Right atrium auricular region (tissue), 2 donors: ENCODE data around the gene ENPP3. TPM values are rescaled to one million over a fixed set of nuclear protein-coding genes. Genes with fewer than 3 reads are reported as not detected.
"Not testable (repeated sequence)": the region's sequence is repeated elsewhere in the genome, so short reads cannot be mapped to it uniquely, and the experiment has no call there.

Source experiments
- DNase-seq: peaks from one replicate; pipeline ENCODE4 v3.0.0-alpha.2; 2019; ENCODE audit warnings: low spot score
- H3K27ac ChIP-seq, 2 donors: fragments of 200-600 bp; sonication (generic); 1 replicate in 1 of 2; 2 replicates in 1 of 2; pipeline ENCODE4 v1.5.1; 2016 to 2019
- H3K27me3 ChIP-seq, 2 donors: fragments of 200-600 bp; sonication (generic); one replicate each; pipeline versions ENCODE4 v1.5.1 to v1.6.0; 2017 to 2019
- H3K36me3 ChIP-seq: fragments of 200-600 bp; sonication (generic); one replicate; pipeline ENCODE4 v1.5.1; 2016
- H3K4me1 ChIP-seq, 2 donors: fragments of 200-600 bp; sonication (generic); one replicate each; pipeline versions ENCODE4 v1.5.1 to v1.6.0; 2017 to 2019
- H3K4me3 ChIP-seq, 2 donors: fragments of 200-600 bp; sonication (generic); 1 replicate in 1 of 2; 2 replicates in 1 of 2; pipeline ENCODE4 v1.5.1; 2017 to 2019; ENCODE audit warnings: mild to moderate bottlenecking in 1 of 2, moderate library complexity in 1 of 2
- H3K9me3 ChIP-seq, 2 donors: fragments of 200-600 bp; sonication (generic); one replicate each; pipeline ENCODE4 v1.5.1; 2019
- total RNA-seq, 2 donors: library from RNA; depleted of rRNA; stranded (reverse); fragments of >200 nt; gene quantifications; one replicate each; pipeline ENCODE4 v1.1.0, GENCODE V29; 2016
- TF ChIP-seq, protein P1 (sequence below), 2 donors: fragments of 200-600 bp; sonication (generic); IDR thresholded peaks; one replicate each; pipeline ENCODE4 v1.5.1; 2019; ENCODE audit warnings: antibody characterized with exemption in 2 of 2

ENPP3 gene
- total RNA-seq, 2 donors from 2014 or later = 0.16 TPM; not detected in 1

GRCh38 chr6:131744432-131745287 lies 107.6 kb downstream of the ENPP3 start:
- no peak for DNase-seq
- H3K4me1 ChIP-seq = no peaks in the 10 kb centered on the region
- no peaks in the 10 kb centered on the region for H3K9me3 ChIP-seq
- no peaks in the 10 kb centered on the region for H3K36me3 ChIP-seq
- TF ChIP-seq, protein P1, sequence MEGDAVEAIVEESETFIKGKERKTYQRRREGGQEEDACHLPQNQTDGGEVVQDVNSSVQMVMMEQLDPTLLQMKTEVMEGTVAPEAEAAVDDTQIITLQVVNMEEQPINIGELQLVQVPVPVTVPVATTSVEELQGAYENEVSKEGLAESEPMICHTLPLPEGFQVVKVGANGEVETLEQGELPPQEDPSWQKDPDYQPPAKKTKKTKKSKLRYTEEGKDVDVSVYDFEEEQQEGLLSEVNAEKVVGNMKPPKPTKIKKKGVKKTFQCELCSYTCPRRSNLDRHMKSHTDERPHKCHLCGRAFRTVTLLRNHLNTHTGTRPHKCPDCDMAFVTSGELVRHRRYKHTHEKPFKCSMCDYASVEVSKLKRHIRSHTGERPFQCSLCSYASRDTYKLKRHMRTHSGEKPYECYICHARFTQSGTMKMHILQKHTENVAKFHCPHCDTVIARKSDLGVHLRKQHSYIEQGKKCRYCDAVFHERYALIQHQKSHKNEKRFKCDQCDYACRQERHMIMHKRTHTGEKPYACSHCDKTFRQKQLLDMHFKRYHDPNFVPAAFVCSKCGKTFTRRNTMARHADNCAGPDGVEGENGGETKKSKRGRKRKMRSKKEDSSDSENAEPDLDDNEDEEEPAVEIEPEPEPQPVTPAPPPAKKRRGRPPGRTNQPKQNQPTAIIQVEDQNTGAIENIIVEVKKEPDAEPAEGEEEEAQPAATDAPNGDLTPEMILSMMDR (IDR thresholded peaks at IDR 0.05) = no peak
- H3K27ac ChIP-seq = no peak overlapping the region
- H3K4me3 ChIP-seq = no peak overlapping the region
- H3K27me3 ChIP-seq = no peaks in the 10 kb centered on the region

DNA sequence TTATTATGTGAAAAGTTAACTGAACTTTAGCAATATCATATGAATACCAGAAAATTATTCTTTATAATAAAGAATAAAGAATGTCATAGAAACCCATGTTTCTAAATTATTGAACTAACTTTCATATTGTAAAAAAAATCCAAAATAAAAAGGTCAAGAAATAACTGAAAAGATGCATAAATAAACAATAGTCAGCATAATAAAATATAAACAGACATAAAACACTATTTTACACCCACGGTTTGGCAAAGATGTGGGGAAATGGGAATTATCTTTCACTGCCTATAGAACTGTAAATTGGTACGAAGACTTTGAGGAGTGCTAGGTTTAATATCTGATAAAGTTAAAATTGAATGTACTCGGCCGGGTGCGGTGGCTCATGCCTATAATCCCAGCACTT lies 108.4 kb downstream of the ENPP3 start:
- no peak for DNase-seq
- Histone ChIP-seq H3K36me3 (no peaks in the 10 kb centered on the region), H3K9me3 (no peaks in the 10 kb centered on the region), H3K4me3 (no peak overlapping the region), H3K4me1 (no peaks in the 10 kb centered on the region), H3K27me3 (no peaks in the 10 kb centered on the region), H3K27ac (no peak overlapping the region)
- TF ChIP-seq, protein P1 (IDR thresholded peaks at IDR 0.05) = no peak

- Histone ChIP-seq H3K27ac (no peak overlapping the region), H3K4me1 (no peaks in the 10 kb centered on the region), H3K9me3 (no peaks in the 10 kb centered on the region), H3K4me3 (no peak overlapping the region), H3K36me3 (no peaks in the 10 kb centered on the region), H3K27me3 (no peaks in the 10 kb centered on the region)
- TF ChIP-seq, protein P1 (IDR thresholded peaks at IDR 0.05) = no peak
- no peak for DNase-seq
Measured at GRCh38 chr6:131747821-131748353, 110.8 kb downstream of the ENPP3 start.

DNA sequence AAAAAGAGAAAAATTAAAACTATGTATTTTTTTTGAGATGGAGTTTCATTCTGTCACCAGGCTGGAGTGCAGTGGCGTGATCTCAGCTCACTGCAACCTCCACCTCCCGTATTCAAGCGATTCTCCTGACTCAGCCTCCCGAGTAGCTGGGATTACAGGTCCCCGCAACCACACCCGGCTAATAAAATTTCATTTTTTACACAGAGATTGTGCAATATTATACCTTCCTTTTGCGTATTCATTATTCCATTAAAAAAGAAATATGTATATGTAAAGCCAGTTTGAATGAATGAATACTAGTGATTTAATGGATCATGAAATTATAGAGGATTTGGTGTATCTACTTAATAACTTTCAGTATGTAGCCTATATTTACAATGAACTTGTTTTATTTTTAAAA lies 111.9 kb downstream of the ENPP3 start:
- H3K9me3 ChIP-seq = no peaks in the 10 kb centered on the region
- no peaks in the 10 kb centered on the region for H3K27me3 ChIP-seq
- no peak overlapping the region for H3K4me3 ChIP-seq
- no peak overlapping the region for H3K27ac ChIP-seq
- TF ChIP-seq, protein P1 (IDR thresholded peaks at IDR 0.05) = no peak
- no peak for DNase-seq
- H3K36me3 ChIP-seq = no peaks in the 10 kb centered on the region
- H3K4me1 ChIP-seq = no peaks in the 10 kb centered on the region

- H3K27ac ChIP-seq, H3K4me3 ChIP-seq, H3K4me1 ChIP-seq, H3K9me3 ChIP-seq, H3K27me3 ChIP-seq, DNase-seq, H3K36me3 ChIP-seq: not testable (repeated sequence)
Measured at GRCh38 chr6:131751012-131751715, 114.1 kb downstream of the ENPP3 start.

DNA sequence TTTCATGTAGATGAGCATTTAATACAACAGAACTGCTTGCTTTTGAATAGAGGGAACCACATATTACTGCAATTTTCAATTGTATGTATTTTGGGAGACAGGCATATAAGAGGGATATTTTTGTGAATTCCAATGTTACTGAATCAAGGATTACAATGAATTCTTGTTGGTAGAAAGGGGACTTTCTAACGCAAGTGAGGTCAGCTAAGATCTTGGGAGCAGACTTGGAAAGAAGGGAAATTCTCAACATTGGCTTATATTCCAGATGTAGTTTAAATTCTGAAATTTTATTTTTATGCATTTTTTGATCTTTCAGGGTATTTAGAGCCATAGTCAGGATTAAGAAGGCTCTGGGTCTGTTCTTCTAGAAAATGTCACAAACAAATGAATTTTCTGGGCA lies 117.0 kb downstream of the ENPP3 start:
- no peaks in the 10 kb centered on the region for H3K9me3 ChIP-seq
- no peaks in the 10 kb centered on the region for H3K27me3 ChIP-seq
- no peak overlapping the region for H3K4me3 ChIP-seq
- no peaks in the 10 kb centered on the region for H3K4me1 ChIP-seq
- H3K27ac ChIP-seq = no peak overlapping the region
- DNase-seq = no peak
- TF ChIP-seq, protein P1 (IDR thresholded peaks at IDR 0.05) = no peak
- no peaks in the 10 kb centered on the region for H3K36me3 ChIP-seq
